PC-3 (cell line): ENCODE measurements around the gene SCD5.

ENCODE experiments used
- CTCF ChIP-seq: fragments of 300-600 bp; sonication (generic); conservative IDR thresholded peaks from 2 replicates; pipeline ENCODE4 v1.5.1; 2017; ENCODE audit warnings: antibody characterized with exemption, low read depth, mild to moderate bottlenecking, low read length
- EZH2 ChIP-seq: fragments of 300-600 bp; sonication (generic); IDR thresholded peaks from one replicate; pipeline ENCODE4 v1.6.1; 2017; ENCODE audit warnings: antibody characterized with exemption, mild to moderate bottlenecking, low read length; ENCODE audit not compliant: unreplicated experiment
- EZH2phosphoT487 ChIP-seq: fragments of 300-600 bp; sonication (generic); IDR thresholded peaks from 2 replicates; pipeline ENCODE4 v1.6.1; 2018; ENCODE audit warnings: mild to moderate bottlenecking, antibody characterized with exemption, low read length, borderline replicate concordance

- TF ChIP-seq CTCF, result no peak
- TF ChIP-seq EZH2, result no peak
- no peak for TF ChIP-seq EZH2phosphoT487
Observed at GRCh38 chr4:82753238-82753637, 45.4 kb downstream of the SCD5 start.
